H54 (cell line): ENCODE data around the gene TLX3.

Experiments
- DNase-seq: peaks from one replicate; pipeline ENCODE4 v3.0.0; 2011; ENCODE audit warnings: low spot score, mixed read lengths; ENCODE audit not compliant: insufficient read length
- FAIRE-seq: peaks from 3 replicates; lab custom pipeline; 2011; peaks lifted over from hg19 to GRCh38; lab: Jason Lieb, UNC
- POLR2A ChIP-seq: IDR thresholded peaks from 2 replicates; pipeline ENCODE4 v1.6.1; 2011; ENCODE audit warnings: low read depth, mild to moderate bottlenecking, low read length

The TLX3 gene

DNA sequence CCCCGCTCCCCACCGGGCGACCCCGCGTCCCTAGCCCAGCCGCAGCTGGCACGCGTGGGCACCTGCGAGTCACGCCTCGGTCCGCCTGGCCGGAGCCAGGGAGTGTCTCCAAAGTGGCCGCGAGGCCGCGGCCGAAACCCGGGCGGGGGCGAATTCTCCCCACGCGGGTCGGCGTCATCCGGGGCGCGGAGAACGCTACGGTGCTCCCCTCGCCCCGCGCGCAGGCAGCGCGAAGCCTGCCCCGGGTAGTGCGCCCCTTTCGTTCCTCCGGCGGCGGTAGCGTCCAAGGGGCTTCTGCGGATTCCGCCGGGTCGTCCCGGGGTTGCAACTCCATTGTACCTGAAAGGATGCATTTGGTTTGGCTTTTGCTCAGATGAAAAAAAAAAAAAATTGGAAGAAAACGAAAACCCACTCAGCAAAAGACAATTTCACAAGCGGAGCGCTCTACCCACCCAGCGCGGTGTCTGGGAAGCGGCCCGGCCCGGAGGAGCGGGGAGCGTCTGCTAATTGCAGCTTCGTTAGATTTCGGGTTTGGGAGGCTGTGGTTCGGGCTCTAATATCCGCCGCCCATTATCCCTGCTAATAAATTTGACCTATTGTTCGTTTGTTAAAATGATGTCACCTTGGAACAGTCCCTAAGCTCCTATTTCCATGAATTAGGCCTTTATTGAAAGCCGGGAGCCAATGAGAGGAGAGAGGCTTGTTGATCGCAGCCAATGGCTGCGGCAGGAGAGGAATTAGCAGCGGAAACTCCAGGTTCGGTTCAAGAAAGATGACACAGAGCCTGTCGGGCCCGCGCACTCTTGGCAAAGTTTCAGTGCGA lies at the start of gene TLX3:
TLX3 (plus strand) TSS at position 796 of the 823 bp plus-strand sequence. CDS start 118 bp downstream, outside the sequence.
- no peak for DNase-seq
- no peak for FAIRE-seq
- TF ChIP-seq POLR2A: no peak

DNA sequence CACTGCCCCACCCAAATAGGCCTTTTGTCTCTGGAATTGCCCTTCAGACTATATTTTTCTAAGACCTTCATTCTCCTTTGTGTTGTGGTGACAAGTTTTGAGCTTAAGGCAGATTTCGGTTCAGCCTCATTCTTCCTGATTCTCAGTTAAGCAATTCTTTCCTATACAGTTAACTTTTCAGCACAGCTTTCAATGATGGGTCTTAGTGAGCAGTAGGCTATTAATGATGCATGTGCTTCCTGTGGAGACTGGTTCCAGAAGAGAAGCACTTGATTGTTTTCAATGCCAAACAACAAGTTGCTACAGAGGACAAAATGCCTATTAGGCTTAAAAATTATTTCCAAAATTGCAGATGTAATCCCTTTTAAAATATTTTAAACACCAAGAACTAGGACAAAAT lies 47.7 kb upstream of the TLX3 start:
- DNase-seq: no peak
- no peak for FAIRE-seq
- no peak for TF ChIP-seq POLR2A

- no peak for FAIRE-seq
- no peak for TF ChIP-seq POLR2A
- DNase-seq: no peak
These were observed 47.1 kb upstream of the TLX3 start for GRCh38 chr5:171261904-171262303.

GRCh38 chr5:171263181-171263580 lies 45.9 kb upstream of the TLX3 start:
- TF ChIP-seq POLR2A: no peak
- no peak for DNase-seq

GRCh38 chr5:171264843-171265242 lies 44.2 kb upstream of the TLX3 start:
- no peak for DNase-seq
- TF ChIP-seq POLR2A: no peak
- FAIRE-seq: no peak

More at GRCh38 chr5:171263181-171263580, 45.9 kb upstream of the TLX3 start:
- no peak for FAIRE-seq

- FAIRE-seq (no peak), DNase-seq (no peak)
- no peak for TF ChIP-seq POLR2A
These were observed 40.1 kb upstream of the TLX3 start for GRCh38 chr5:171268700-171269620.

DNA sequence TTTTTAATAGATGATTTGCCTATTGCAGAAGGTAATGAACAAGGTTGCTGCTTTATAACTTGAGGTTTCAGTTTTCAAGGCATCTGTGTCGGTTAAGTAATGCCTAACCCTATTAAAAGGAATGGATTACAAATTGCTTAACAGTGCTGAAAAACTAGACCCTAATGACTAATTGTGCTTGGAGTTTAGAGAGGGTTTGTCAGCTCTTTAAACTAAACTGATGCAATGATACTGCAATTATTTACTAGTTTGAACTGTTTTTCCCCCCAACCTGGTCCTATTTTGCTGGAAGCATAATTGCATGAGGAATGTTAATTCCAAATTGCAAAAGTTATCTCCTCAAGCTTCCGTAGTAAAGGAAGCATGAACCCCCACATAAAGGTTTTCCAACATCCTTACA lies 39.3 kb upstream of the TLX3 start:
- no peak for TF ChIP-seq POLR2A
- FAIRE-seq: no peak
- DNase-seq: no peak

- FAIRE-seq (no peak), DNase-seq (no peak)
- no peak for TF ChIP-seq POLR2A
These were observed 38.9 kb upstream of the TLX3 start for GRCh38 chr5:171270136-171270535.

DNA sequence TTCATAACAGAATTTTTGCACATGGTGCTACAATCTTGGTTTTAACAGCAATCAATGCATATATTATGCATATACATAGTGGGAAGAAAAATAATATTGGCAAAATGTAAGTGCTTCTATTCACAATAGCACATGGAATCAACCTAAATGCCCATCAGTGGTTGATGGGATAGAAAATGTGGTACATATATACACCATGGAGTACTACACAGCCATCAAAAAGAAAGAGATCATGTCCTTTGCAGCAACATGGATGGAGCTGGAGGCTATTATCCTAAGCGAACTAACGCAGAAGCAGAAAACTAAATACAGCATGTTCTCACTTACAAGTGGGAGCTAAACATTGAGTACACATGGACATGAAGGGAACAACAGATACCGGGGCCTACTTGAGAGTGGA lies 37.2 kb upstream of the TLX3 start:
- FAIRE-seq: no peak
- TF ChIP-seq POLR2A: no peak
- DNase-seq: no peak

- FAIRE-seq (no peak), DNase-seq (no peak)
- no peak for TF ChIP-seq POLR2A
These were observed 35.8 kb upstream of the TLX3 start for GRCh38 chr5:171272996-171273970.

GRCh38 chr5:171275841-171276544 lies 33.1 kb upstream of the TLX3 start:
- FAIRE-seq: no peak
- TF ChIP-seq POLR2A: no peak
- DNase-seq: no peak

DNA sequence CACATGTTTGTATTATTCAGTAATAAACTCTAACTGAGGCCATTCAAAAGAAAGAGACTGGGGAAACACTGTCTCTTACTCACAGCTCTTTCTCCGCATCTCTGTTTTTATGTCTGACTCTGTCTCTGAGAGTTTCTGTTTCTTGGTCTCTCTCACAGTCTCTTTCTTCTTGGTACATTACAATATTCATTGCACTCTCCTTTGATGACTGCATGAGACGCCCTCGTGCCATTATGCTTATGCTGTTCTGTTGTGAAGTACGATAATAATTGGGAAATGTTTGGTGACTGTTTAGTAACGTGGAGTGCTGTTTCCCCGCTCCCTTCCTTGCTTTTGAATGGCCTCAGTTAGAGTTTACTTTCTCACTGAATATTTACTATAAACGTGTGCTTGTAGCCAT lies 25.3 kb upstream of the TLX3 start:
- DNase-seq (no peak), FAIRE-seq (no peak)
- no peak for TF ChIP-seq POLR2A

DNA sequence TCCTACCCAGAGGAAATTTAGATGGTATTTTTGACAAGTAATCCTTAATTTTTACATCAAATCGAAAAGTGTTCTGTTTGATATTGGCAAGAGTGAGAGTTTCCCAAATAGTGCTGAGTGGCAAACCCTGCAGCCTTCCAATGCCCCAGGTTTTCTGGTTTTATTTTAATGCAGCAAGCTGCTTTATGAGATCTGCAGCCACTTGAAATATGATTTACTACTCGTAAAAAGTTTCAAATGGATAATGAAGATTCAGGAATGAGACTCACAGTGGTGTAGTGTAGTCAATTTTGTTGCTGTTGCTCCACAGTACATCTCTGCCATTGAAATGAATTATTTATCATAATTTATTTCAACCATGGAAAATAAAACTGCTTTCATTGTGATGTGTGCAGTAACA lies 23.6 kb upstream of the TLX3 start:
- no peak for FAIRE-seq
- TF ChIP-seq POLR2A: no peak
- no peak for DNase-seq
